Activated gamma-delta T cell treated with anti-CD3 and anti-CD28 coated beads, Interleukin-2, amount 50 U/mL, for 16 hours (primary cell): ENCODE measurements around the gene UXT.
A peak's percentile ranks its signal among the peaks of the same experiment; 100 is the strongest.
"Not testable (repeated sequence)": the region's sequence is repeated elsewhere in the genome, so short reads cannot be mapped to it uniquely, and the experiment has no call there.

Experiments
- DNase-seq: peaks from one replicate; pipeline ENCODE4 v3.0.0-alpha.2; 2020; ENCODE audit warnings: low read depth

The UXT gene, protein sequence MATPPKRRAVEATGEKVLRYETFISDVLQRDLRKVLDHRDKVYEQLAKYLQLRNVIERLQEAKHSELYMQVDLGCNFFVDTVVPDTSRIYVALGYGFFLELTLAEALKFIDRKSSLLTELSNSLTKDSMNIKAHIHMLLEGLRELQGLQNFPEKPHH

DNA sequence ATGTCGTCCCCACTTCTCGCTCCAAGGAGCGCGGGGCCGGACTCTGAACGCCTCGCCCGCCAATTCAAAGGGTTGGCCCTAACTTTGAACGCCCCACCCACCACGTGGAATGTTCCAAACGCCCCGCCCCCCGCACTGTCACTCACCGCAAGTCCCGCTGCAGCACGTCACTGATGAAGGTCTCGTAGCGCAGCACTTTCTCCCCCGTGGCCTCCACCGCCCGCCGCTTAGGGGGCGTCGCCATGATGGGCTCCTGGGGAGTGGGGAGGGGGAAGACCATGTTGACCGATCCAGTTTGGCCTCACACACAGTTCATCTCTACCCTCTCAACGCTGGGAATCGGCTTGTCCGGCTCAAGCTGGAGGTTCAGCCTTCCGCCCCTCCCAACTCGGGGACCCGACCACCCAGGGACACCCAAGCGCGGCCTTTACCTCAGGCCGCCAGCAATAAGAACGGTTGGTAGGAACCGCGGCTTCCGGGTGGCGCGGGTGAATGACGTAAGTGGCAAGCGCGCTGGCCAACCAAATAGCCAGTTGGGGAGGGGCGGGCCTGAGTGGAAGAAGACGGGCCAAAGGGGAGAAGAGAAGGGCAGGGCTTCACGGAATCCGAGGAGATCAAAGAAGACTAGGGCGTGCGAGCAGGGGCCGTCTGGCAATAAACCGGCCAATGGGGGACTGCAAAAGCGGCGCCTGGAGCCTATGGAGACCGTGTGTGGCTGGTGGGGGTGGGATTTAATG lies at the start of gene UXT:
TSS of gene UXT (minus strand) at position 497 of the 737 bp plus-strand sequence. CDS start at position 244, 253 bp downstream.
- DNase-seq: peak; percentile 82

- DNase-seq: no peak
Measured at GRCh38 chrX:47707031-47707780, 48.2 kb upstream of the UXT start.

DNA sequence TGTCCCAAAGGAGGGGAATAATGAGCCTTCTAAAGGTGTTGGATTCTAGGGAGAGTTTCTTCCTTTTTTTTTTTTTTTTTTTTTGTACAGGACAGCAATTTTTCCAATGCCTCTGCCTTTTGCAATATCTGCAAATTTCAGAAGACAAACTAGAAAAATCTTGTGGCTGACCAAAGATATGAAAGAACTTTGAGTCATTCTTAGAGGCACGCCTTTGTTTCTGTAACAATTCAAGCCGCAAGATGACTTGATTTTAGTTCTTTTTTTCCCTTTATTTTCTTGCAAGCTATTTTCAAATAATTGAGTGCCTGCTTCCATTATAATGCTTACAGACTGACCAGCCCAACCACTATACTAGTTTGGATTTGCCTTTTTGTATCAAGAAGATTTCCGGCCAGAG lies 47.6 kb upstream of the UXT start:
- no peak for DNase-seq

DNA sequence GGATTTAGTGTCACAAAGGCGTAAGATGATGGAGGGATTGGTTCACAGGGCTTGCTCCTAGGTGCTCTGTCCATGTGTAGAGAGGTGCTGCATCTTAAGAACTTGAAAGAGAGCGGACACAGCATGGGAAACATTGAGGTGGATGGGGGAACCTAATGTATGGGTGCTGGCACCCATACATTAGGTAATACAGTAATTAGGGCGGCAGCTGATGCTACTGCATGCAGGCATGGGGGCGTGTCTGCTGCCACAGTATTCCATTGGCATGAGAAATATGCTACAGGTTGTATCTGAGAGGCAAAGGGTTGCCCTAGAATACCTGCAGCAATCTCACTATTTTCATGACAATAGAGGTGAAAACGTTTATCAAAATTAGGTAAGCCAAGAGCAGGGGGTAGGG lies 45.8 kb upstream of the UXT start:
- DNase-seq: no peak

GRCh38 chrX:47697181-47697580 lies 38.2 kb upstream of the UXT start:
- no peak for DNase-seq

DNA sequence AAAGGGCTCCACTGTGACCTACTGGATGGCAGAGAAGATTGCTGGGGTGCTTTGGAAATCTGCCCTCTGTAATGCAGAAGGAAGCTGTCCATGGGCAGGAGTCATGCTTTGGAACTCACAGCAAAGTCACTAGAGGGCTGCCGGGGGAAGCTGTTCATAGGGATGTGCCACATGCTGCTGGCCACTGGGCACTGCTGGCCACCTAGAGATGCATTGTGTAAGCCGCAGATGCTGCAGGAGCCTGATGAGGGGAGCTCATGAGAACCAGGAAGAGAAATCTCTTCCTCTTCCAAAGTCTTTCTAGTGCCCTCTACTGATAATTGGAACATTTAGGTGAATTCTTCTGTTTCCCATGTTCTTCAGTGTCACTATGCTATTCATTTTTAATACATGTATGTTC lies 31.2 kb upstream of the UXT start:
- no peak for DNase-seq

- no peak for DNase-seq
Measured at GRCh38 chrX:47687263-47687662, 28.3 kb upstream of the UXT start.

DNA sequence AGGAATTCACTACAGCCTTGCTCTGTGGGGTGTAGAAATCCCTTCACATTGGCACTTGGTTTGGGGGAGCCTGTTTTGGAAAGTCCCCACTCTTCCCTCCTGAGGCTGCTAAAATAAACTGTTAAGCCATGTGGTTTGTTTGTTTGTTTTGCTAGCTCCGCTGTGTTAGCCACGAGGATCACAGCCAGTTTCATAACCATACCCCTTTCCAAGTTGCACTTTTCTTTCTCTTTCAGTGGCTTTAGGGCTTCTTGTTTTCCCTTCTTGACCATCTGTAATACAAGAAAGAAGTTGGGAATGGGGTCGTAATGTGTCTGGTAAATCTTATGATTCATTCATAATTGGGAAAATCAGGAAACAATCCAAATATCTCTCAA lies 24.8 kb upstream of the UXT start:
- no peak for DNase-seq

DNA sequence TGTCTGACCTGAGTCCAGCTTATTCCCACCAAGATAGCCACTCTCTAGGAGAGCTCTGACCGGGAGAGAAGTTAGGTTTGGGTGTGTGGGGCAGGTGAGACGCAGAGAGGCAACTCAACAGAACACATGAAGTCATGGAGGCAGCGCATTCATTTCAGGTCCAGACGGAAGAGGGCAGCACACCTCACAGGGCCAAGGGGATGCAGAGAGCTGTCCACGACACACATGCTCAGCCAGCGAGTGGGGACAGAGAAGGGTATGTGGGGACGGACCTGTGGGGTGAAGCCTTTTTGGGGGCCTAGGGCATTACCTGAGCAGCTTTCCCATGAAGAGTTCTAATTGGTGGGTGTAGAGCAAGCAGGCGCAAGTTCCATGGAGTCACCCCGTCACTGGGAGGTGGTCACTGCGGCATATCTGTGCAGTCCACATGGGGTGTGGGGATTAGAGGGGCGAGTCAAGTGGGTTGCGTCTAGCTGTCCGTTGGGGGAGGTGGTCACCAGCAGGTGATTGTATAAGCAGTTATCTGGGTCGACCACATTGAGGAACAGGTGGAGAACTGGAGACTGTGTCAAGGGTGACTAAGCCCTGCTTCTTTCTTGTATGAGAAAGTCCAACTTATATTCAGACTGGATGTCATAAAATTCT lies 24.3 kb upstream of the UXT start:
- no peak for DNase-seq

GRCh38 chrX:47675959-47676859 lies 17.2 kb upstream of the UXT start:
- DNase-seq: not testable (repeated sequence)

- DNase-seq: no peak
Measured at GRCh38 chrX:47674776-47675175, 15.8 kb upstream of the UXT start.

- DNase-seq: not testable (repeated sequence)
Measured at GRCh38 chrX:47665797-47666196, 6.8 kb upstream of the UXT start.

GRCh38 chrX:47664737-47665136 lies 5.8 kb upstream of the UXT start:
- no peak for DNase-seq

DNA sequence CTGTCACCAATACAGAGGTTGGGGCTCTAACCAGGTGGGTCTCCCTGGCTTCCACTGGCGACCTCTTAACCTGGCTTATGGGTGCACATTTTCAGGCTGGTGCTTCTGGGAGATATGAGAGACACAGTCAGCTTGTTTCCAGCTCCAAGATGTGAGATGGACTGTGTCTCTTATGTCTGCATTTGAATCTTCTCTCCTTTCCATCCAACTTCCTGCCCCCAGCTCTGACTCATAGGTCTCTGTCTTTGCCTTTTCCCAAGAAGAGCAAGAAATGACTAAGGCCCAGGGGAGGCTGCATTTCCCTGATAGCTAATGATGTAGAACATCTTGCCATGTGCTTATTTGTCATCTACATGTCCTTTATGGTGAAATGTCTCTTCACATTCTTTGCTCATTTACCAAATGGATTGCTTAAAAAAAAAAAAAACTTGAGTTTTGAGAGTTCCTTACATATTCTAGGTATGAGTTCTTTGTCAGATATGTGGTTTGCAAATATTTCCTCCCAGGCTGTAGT lies 3.2 kb upstream of the UXT start:
- DNase-seq: no peak

- DNase-seq: no peak
Measured at GRCh38 chrX:47661539-47661938, 2.6 kb upstream of the UXT start.

DNA sequence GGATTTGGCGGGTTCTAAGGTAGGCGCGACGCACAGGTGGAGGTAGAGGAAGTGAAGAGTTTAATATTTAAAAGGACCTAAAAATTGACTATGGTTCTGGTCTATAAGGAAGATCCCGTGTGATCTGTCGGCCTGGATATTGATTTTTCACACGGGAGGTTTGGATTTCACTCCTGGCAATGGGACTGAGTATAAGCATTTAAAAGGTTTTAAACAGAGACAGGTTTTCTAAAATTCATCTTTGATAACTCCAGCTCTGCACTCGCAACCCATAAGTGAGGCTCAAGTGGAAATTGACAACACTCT lies 394 bp upstream of the UXT start:
- DNase-seq: no peak

DNA sequence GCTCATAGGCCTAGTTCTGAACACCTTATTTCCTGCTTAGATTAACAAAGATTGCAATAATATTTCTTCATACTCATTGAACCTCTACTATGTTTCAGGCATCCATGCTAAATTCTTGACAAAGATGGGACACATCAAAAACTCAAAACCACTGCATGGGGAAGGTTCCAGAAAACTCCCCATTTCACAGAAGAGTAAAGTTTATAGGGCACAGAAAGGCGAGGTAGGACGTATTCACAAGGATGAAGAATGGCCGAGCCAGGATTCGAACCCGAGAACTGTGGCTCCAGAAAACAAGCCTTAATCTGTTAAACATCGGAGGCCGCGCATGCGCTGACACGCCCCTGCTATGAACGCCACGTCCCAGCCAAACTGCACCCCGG lies 688 bp downstream of the UXT start:
- DNase-seq: no peak

GRCh38 chrX:47651043-47651905 lies 7.7 kb downstream of the UXT start:
- DNase-seq: no peak

GRCh38 chrX:47650164-47651042 lies 8.6 kb downstream of the UXT start, which contains the start of gene ELK1:
Gene ELK1 (minus strand): TSS chrX:47650563. CDS start chrX:47641441, 9,122 bp downstream.
- DNase-seq: peak; percentile 78

GRCh38 chrX:47649781-47650163 lies 9.2 kb downstream of the UXT start:
- DNase-seq: no peak
